ENCODE measurements around the gene NUP160.

DNA sequence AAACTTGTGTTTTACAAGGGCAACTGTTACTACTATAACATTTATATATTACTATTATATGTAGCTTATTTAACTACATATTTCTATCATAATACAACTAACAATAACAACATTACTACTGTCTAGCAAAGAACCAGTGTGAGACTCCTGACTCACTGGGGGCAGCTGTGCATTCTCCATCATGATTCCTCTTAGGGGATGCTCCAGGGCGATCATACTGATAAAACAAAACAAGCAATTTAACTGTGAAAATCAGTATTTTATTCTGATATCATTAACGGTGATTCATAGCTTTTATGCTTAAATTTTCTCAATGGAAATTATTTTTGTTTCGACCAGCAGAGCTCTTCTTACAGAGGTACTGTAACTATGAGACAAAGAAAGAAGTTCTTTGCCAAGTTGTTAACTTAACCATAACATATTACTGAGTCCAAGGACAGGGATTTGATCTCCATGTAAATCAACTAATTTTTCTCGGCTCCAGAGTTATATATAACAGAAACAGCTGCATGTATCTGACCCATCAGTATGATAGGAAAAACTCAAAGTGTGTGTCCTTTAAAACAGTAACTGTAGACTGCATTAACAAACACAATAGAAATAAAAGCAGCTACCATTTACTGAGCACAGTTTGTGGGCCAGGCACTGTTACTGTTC is 56.2 kb downstream of the NUP160 start:
- TF ChIP-seq, protein P1, sequence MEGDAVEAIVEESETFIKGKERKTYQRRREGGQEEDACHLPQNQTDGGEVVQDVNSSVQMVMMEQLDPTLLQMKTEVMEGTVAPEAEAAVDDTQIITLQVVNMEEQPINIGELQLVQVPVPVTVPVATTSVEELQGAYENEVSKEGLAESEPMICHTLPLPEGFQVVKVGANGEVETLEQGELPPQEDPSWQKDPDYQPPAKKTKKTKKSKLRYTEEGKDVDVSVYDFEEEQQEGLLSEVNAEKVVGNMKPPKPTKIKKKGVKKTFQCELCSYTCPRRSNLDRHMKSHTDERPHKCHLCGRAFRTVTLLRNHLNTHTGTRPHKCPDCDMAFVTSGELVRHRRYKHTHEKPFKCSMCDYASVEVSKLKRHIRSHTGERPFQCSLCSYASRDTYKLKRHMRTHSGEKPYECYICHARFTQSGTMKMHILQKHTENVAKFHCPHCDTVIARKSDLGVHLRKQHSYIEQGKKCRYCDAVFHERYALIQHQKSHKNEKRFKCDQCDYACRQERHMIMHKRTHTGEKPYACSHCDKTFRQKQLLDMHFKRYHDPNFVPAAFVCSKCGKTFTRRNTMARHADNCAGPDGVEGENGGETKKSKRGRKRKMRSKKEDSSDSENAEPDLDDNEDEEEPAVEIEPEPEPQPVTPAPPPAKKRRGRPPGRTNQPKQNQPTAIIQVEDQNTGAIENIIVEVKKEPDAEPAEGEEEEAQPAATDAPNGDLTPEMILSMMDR (IDR thresholded peaks at IDR 0.05): no peak
- TF ChIP-seq, protein P2, sequence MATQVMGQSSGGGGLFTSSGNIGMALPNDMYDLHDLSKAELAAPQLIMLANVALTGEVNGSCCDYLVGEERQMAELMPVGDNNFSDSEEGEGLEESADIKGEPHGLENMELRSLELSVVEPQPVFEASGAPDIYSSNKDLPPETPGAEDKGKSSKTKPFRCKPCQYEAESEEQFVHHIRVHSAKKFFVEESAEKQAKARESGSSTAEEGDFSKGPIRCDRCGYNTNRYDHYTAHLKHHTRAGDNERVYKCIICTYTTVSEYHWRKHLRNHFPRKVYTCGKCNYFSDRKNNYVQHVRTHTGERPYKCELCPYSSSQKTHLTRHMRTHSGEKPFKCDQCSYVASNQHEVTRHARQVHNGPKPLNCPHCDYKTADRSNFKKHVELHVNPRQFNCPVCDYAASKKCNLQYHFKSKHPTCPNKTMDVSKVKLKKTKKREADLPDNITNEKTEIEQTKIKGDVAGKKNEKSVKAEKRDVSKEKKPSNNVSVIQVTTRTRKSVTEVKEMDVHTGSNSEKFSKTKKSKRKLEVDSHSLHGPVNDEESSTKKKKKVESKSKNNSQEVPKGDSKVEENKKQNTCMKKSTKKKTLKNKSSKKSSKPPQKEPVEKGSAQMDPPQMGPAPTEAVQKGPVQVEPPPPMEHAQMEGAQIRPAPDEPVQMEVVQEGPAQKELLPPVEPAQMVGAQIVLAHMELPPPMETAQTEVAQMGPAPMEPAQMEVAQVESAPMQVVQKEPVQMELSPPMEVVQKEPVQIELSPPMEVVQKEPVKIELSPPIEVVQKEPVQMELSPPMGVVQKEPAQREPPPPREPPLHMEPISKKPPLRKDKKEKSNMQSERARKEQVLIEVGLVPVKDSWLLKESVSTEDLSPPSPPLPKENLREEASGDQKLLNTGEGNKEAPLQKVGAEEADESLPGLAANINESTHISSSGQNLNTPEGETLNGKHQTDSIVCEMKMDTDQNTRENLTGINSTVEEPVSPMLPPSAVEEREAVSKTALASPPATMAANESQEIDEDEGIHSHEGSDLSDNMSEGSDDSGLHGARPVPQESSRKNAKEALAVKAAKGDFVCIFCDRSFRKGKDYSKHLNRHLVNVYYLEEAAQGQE (IDR thresholded peaks at IDR 0.05; ENCODE audit: insufficient read depth in 1 of 2, low read depth in 2 of 2, low read length in 1 of 2): no peak
- TF ChIP-seq SIN3A (IDR thresholded peaks at IDR 0.05; ENCODE audit: borderline replicate concordance, insufficient read depth, low read depth, low read length): no peak
- TF ChIP-seq POLR2AphosphoS5 (IDR thresholded peaks at IDR 0.05; ENCODE audit: low read depth, low read length): no peak
- TF ChIP-seq TCF7L2 (IDR thresholded peaks at IDR 0.05; ENCODE audit: low read depth, low read length): no peak

All from Panc1 (cell line).